DMS114 treated with DMSO at 0.1 percent for 48 hours (cell line): ENCODE data around the gene ATG4B.

Source experiments
- DNase-seq: peaks from one replicate; lab custom pipeline; 2025; ENCODE audit not compliant: unreplicated experiment; lab: John Stamatoyannopoulos, UW

The ATG4B gene

GRCh38 chr2:241680827-241681599 is 43.5 kb downstream of the ATG4B start:
- DNase-seq, result no peak

- no peak for DNase-seq
Observed at GRCh38 chr2:241686324-241686649, 48.8 kb downstream of the ATG4B start.

DNA sequence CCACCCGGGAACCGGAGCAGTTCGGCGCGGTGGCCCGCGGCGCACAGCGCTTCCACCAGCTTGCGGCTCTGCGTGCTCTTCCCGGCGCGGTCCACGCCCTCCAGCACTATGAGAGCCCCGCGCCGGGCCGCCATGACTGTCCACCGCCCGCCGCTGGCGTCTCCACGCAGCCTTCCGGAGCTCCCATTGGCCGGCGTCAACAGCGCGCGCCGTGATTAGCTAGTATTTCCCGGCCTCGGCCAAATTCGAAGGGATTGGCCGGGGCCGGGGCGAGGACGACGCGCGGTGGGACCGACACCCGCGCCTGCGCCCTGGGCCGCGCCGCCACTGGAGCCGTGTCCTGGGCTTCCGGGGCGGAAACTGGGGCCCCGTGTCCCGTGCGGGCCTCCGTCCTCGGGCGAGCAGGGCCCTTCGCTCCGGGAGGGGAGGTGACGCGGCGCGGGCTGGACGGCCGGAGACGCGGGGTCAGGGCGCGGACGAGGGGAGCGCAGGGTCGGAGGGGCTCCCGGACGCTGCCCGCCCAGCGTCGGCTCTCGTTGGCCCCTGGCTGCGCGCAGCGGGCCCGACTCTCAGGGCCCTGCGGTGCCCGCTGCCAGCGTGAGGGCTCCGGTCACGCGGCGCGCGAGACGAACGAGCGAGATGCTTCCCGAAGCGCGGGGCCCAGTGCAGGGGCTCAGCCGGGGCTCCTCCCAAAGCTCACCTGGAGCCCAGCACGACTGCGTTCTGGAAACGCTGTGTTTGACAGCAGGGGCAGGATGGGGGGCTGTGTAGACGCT is 49.3 kb downstream of the ATG4B start, which contains the start of gene DTYMK:
TSS of gene DTYMK (minus strand) at position 166 of the 776 bp plus-strand sequence. CDS start at position 134, 32 bp downstream.
- peak; percentile 84 for DNase-seq

DNA sequence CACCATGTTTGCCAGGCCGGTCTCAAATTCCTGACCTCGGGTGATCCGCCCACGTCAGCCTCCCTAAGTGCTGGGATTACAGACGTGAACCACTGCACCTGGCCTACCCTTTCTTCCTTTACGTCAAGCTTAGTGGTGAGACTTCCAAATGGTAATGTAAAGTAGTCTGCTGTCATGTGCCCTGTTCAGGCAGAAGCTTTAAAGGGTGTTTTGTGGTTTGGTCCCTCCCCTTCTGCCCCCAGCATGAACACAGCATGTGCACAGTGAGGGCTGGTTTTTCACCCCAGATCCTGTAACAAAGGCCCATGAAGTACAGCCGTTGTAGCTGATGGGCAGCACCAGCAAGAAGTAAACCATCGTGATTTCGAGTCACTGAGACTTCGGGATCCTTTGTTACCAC is 51.8 kb downstream of the ATG4B start:
- DNase-seq, result no peak

- no peak for DNase-seq
Observed at GRCh38 chr2:241690202-241690717, 52.8 kb downstream of the ATG4B start.

GRCh38 chr2:241692448-241692847 is 55.0 kb downstream of the ATG4B start:
- no peak for DNase-seq

DNA sequence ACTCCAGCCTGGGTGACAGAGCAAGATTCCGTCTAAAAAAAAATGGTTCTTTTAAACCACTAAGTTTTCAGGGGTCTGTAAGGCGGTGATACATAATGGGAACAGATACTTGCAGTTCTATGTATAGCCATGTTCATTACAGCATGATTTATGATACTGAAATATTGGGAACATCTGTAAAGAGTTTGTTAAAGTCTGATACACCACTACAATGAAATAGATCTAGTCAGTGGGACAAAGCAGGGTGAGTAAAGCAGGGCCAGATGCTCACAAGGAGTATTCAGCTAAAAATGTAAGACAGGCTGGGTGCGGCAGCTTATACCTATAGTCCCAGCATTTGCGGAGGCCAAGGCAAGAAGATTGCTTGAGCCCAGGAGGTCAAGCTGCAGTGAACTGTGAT is 58.2 kb downstream of the ATG4B start:
- DNase-seq, result no peak

DNA sequence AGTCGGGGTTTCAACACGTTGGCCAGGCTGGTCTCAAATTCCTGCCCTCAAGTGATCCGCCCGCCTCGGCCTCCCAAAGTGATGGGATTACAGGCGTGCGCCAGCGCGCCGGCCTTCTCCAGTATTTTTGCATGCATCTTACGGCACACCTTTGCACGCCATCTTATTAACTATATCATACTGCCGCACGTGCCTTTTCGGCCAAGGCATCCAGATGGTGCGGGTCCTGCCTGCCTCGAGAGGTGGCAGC is 63.6 kb downstream of the ATG4B start:
- no peak for DNase-seq

GRCh38 chr2:241701399-241702154 is 64.1 kb downstream of the ATG4B start, which contains the start of gene ING5:
Gene ING5 (plus strand): TSS chr2:241702039. CDS start chr2:241702066, 27 bp downstream.
- DNase-seq, result peak; percentile 78

DNA sequence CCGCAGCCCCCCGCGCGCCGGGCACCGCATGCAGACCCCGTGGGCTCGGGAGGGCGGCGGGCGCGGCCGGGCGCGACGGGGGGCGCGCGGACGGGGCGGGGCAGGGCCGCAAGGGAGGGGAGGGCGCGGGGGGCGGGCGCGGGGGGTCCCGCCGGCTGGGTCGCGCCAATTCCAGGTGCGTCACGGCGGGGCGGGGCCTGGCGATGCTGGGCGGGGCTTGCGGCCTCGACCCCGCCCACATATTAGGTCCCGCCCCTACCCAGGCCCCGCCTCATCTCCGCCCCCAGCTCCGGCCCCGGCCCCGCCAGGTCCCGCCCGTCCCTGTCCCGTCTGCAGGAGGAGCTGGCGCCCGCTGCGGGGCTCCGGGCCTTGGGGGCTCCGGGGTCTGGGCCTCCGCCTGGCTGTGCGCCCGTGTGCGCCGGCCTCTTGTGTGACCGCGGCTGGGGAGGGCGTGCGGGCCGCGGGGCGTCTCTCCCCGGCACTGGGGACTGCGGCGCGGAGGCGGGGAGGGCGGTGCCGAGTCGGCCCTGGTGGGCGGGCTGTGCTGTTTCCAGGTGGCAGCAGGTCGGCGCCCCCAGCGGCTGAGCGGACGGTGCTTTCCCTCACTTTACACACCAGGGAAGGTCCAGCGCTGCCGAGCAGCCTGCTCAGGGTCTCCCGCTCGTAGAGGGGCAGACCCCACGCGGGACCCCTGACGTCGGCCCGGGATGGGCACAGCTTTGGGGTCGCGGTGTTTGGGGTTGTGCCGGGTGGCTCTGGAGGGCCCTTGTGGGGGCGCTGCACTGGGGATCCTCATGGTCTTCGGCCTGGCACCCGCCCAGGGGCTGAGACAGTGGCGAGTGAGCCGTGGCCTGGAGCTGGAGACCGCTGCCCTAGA is 64.9 kb downstream of the ATG4B start:
- peak; percentile 47 for DNase-seq

DNA sequence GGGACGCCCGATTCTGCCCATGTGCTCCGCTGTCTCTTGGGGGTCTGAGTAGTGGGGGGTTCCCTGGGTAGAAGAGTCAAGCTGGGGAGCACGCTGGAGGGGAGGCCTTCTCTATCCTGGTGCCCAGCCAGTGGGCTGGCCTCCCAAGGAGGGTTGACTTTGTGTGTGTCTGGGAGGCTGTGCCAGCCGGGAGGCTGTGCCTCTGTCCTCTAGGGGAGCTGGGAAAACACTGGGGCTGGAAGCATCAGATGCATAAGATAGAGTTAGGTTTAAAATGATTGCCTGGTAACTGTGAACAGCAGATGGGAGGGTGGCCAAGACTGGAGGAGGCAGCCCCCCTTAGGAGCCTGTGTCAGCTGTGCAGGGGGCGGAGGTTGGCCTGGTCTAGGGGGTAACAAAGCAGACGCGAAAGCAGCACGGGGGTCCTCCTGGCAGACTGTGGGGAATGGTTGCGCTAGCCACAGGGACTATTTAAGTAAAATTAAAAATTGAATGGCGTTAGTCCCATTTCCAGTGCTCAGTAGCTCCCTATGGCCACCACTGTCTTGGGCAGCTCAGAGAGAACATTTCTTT is 65.6 kb downstream of the ATG4B start:
- DNase-seq, result no peak

- no peak for DNase-seq
Observed at GRCh38 chr2:241706537-241706936, 69.0 kb downstream of the ATG4B start.

DNA sequence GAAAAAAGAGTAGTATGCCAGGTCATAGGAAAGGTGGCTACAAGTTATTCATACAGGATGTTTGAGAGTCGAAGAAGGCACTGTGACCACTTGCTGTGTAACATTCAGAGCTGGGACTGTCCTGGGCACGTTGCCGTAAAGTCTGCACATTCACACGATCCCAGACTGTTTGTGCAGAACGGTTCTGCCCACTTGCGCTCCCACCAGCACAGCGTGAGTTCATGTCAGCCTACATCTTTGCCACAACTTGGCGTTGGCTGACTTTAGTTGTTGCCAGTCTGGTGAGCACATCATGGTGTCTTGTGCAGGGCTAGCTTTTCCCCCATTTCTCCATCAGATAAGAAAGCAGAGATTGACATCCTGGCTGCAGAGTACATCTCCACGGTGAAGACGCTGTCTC is 71.4 kb downstream of the ATG4B start:
- DNase-seq, result no peak

GRCh38 chr2:241719093-241719492 is 81.6 kb downstream of the ATG4B start:
- DNase-seq, result no peak

GRCh38 chr2:241720099-241720498 is 82.6 kb downstream of the ATG4B start:
- no peak for DNase-seq

DNA sequence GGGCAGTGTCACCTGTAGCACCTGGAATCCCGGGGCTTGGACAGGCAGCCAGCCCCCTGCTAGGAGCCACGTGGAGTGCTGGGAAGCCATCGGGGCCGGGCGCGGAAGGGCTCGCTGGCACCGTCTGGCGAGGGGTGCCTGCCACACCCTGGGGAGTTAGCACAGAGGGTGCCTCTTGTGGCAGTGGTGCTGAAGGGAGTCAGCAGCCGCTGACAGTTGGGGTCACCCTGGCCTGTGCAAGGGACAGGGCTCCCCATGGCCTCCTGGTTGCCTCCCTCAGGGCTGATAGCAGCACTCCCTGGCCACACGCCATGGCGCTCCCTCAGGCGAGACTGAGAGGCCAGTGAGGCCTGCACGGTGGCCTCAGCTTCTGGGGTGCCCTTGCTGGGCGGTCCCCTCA is 83.1 kb downstream of the ATG4B start:
- no peak for DNase-seq

- DNase-seq, result no peak
Observed at GRCh38 chr2:241721852-241722251, 84.4 kb downstream of the ATG4B start.

GRCh38 chr2:241722896-241723454 is 85.5 kb downstream of the ATG4B start:
- no peak for DNase-seq
